22Rv1 (cell line): ENCODE data around the gene PLCB1.

Experiments used
- ZFX ChIP-seq: fragments of 450-650 bp; IDR thresholded peaks from 2 replicates; pipeline ENCODE4 v1.6.1; 2017; ENCODE audit warnings: antibody characterized with exemption, borderline replicate concordance
- TF ChIP-seq, protein P1 (sequence below): fragments of 450-650 bp; IDR thresholded peaks from 2 replicates; pipeline ENCODE4 v1.5.1; 2017; ENCODE audit warnings: mild to moderate bottlenecking

- TF ChIP-seq, protein P1, sequence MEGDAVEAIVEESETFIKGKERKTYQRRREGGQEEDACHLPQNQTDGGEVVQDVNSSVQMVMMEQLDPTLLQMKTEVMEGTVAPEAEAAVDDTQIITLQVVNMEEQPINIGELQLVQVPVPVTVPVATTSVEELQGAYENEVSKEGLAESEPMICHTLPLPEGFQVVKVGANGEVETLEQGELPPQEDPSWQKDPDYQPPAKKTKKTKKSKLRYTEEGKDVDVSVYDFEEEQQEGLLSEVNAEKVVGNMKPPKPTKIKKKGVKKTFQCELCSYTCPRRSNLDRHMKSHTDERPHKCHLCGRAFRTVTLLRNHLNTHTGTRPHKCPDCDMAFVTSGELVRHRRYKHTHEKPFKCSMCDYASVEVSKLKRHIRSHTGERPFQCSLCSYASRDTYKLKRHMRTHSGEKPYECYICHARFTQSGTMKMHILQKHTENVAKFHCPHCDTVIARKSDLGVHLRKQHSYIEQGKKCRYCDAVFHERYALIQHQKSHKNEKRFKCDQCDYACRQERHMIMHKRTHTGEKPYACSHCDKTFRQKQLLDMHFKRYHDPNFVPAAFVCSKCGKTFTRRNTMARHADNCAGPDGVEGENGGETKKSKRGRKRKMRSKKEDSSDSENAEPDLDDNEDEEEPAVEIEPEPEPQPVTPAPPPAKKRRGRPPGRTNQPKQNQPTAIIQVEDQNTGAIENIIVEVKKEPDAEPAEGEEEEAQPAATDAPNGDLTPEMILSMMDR, result no peak
- TF ChIP-seq ZFX, result no peak
These were observed 11.4 kb downstream of the PLCB1 start for GRCh38 chr20:8143474-8143873.
